ENCODE results near the gene EFNA1. TPM values are rescaled to one million over a fixed set of nuclear protein-coding genes. Genes with fewer than 3 reads are reported as not detected.

The EFNA1 gene
- total and polyA plus RNA-seq, 2 experiments from 2014 or later = 3.2 to 5.1 TPM

DNA sequence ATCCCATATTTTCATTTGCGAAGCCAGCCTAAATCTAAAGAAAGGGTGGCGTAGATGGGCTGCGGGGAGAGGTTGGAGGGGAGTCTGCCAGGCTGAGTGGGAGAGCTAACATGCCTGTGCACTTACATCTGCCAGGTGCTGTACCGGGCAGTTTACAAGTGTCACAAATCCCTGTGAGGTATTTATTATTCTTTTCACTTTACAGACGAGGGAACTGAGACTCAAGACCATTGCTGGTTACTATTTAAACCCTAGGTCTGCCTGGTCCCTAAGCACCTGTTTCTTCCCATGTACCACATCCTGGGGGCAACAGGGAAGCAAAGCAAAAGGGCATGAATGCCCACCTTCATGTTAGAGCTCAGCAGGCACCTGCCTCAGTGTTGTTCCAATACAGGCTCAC is 19.4 kb upstream of the EFNA1 start (continued):
- TF ChIP-seq CREB1 (CRISPR knock-in tag; IDR thresholded peaks at IDR 0.05; ENCODE audit: low read depth) = no peak
- no peak for TF ChIP-seq ZNF114 (CRISPR knock-in tag; IDR thresholded peaks at IDR 0.05)
- no peak for TF ChIP-seq CTCF (conservative IDR thresholded peaks at IDR 0.05; ENCODE audit: low read depth in 2 of 2)
- no peak for TF ChIP-seq JUNB (IDR thresholded peaks at IDR 0.05; ENCODE audit: unreplicated experiment)
- TF ChIP-seq EZH2 (IDR thresholded peaks at IDR 0.05; ENCODE audit: low read depth, unreplicated experiment) = no peak
- TF ChIP-seq POLR2AphosphoS5 (IDR thresholded peaks at IDR 0.05; ENCODE audit: low read depth) = no peak
- TF ChIP-seq EZH2phosphoT487 (IDR thresholded peaks at IDR 0.05; ENCODE audit: unreplicated experiment) = no peak
- no peak for TF ChIP-seq ZNF331 (CRISPR knock-in tag; IDR thresholded peaks at IDR 0.05; ENCODE audit: low read depth)

DNA sequence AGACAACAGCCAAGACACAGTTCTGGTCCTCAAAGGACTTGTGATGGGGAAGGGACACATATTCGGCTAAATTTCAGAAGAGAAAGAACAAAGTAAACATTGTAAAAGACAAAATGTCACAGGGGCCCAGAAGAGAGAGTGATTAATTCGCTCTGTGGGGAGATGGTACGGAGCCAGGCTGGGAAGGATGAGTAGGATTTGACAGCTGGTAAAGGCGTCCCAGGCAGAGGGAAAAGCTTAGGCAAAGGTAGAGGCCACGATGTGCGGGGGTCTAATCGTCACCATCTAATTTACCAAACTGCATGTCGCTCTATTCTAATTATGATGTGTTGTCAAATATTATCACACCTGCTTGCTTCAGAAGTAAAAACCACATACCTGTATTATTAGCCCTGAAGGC is 17.3 kb upstream of the EFNA1 start:
- no peak overlapping the region for H3K4me3 ChIP-seq
- no peaks in the 10 kb centered on the region for H3K36me3 Mint-ChIP-seq (ENCODE audit: low read depth)
- DNase-seq (ENCODE audit: low spot score) (no peak), ATAC-seq (no peak)
- H3K4me2 ChIP-seq = no peak overlapping the region
- no peak overlapping the region for H3K4me3 Mint-ChIP-seq
- no peaks in the 10 kb centered on the region; the same call in 1 of the 2 replicates for H3K4me1 ChIP-seq (ENCODE audit: insufficient read depth)
- no peaks in the 10 kb centered on the region for H3K36me3 ChIP-seq (ENCODE audit: insufficient read depth)
- H3F3A ChIP-seq (replicated peaks; ENCODE audit: low read depth) = 0 out of 2 replicates have a peak, but pooled peaks cover 3% of the 10 kb centered on the region
- H2AFZ ChIP-seq = no peak overlapping the region
- H3K27me3 Mint-ChIP-seq (ENCODE audit: insufficient read depth, low read depth, poor library complexity) = peaks cover 4% of the 10 kb centered on the region
- no peak overlapping the region for H3K27ac Mint-ChIP-seq
- no peaks in the 10 kb centered on the region for H4K20me1 ChIP-seq (replicated peaks; ENCODE audit: insufficient read depth)
- H3K9me2 ChIP-seq (ENCODE audit: insufficient read depth) = no peaks in the 10 kb centered on the region
- H3K4me1 Mint-ChIP-seq = 0 out of 3 replicates have a peak, but pooled peaks cover 2% of the 10 kb centered on the region
- no peaks in the 10 kb centered on the region for H3K9me3 Mint-ChIP-seq
- no peaks in the 10 kb centered on the region for H3K27me3 ChIP-seq (ENCODE audit: insufficient read depth)
- no peaks in the 10 kb centered on the region for H3K79me2 ChIP-seq (replicated peaks; ENCODE audit: insufficient read depth)
- no peak overlapping the region for H3K27ac ChIP-seq (ENCODE audit: low read depth)
- TF ChIP-seq CREB1 (CRISPR knock-in tag; IDR thresholded peaks at IDR 0.05; ENCODE audit: low read depth) (no peak), ZNF114 (CRISPR knock-in tag; IDR thresholded peaks at IDR 0.05) (no peak), CTCF (conservative IDR thresholded peaks at IDR 0.05; ENCODE audit: low read depth in 2 of 2) (no peak), ZNF462 (CRISPR knock-in tag; IDR thresholded peaks at IDR 0.05) (no peak), REST (IDR thresholded peaks at IDR 0.05; ENCODE audit: unreplicated experiment) (no peak), POLR2AphosphoS5 (IDR thresholded peaks at IDR 0.05; ENCODE audit: low read depth) (no peak), EZH2 (IDR thresholded peaks at IDR 0.05; ENCODE audit: low read depth, unreplicated experiment) (no peak), NANOG (IDR thresholded peaks at IDR 0.05; ENCODE audit: borderline replicate concordance) (no peak), JUNB (IDR thresholded peaks at IDR 0.05; ENCODE audit: unreplicated experiment) (no peak)

All from GM23338 (cell line).